GM18511 (cell line): ENCODE data around the gene NAALADL2.
"Not testable (repeated sequence)": the region's sequence is repeated elsewhere in the genome, so short reads cannot be mapped to it uniquely, and the experiment has no call there.

ENCODE experiments used
- ATAC-seq: cut with Tn5 transposase; IDR thresholded peaks from one replicate; pipeline ENCODE4 v1.9.1; 2021; ENCODE audit warnings: mild to moderate bottlenecking, moderate library complexity; ENCODE audit not compliant: unreplicated experiment

Gene NAALADL2

GRCh38 chr3:175792245-175792644 lies 933.1 kb downstream of the NAALADL2 start:
- no peak for ATAC-seq

- no peak for ATAC-seq
Observed at GRCh38 chr3:175798326-175798725, 939.2 kb downstream of the NAALADL2 start.

GRCh38 chr3:175805825-175806224 lies 946.7 kb downstream of the NAALADL2 start:
- ATAC-seq = no peak

GRCh38 chr3:175807175-175807574 lies 948.0 kb downstream of the NAALADL2 start:
- ATAC-seq = no peak

GRCh38 chr3:175818811-175819464 lies 959.8 kb downstream of the NAALADL2 start:
- no peak for ATAC-seq

- ATAC-seq = not testable (repeated sequence)
Observed at GRCh38 chr3:175822766-175823491, 963.8 kb downstream of the NAALADL2 start.

GRCh38 chr3:175825016-175825580 lies 966.0 kb downstream of the NAALADL2 start:
- not testable (repeated sequence) for ATAC-seq

GRCh38 chr3:175826759-175827158 lies 967.6 kb downstream of the NAALADL2 start:
- no peak for ATAC-seq

- ATAC-seq = not testable (repeated sequence)
Observed at GRCh38 chr3:175829809-175830208, 970.7 kb downstream of the NAALADL2 start.

GRCh38 chr3:175835763-175836162 lies 976.6 kb downstream of the NAALADL2 start:
- not testable (repeated sequence) for ATAC-seq

GRCh38 chr3:175836617-175837016 lies 977.5 kb downstream of the NAALADL2 start:
- no peak for ATAC-seq

- no peak for ATAC-seq
Observed at GRCh38 chr3:175837962-175838361, 978.8 kb downstream of the NAALADL2 start.

GRCh38 chr3:175839366-175840005 lies 980.4 kb downstream of the NAALADL2 start:
- ATAC-seq = no peak

- ATAC-seq = no peak
Observed at GRCh38 chr3:175851541-175851940, 992.4 kb downstream of the NAALADL2 start.

- ATAC-seq = no peak
Observed at GRCh38 chr3:175852560-175852959, 993.4 kb downstream of the NAALADL2 start.

GRCh38 chr3:175857666-175858270 lies 998.6 kb downstream of the NAALADL2 start:
- no peak for ATAC-seq
